RPMI7951 (cell line): ENCODE measurements around the gene SLC9A7. TPM values are rescaled to one million over a fixed set of nuclear protein-coding genes. Genes with fewer than 3 reads are reported as not detected.
A peak's percentile ranks its signal among the peaks of the same experiment; 100 is the strongest.

Experiments used
- DNase-seq: peaks from one replicate; pipeline ENCODE4 v3.0.0-alpha.2; 2012; ENCODE audit warnings: low read depth
- total RNA-seq: library from RNA; depleted of rRNA; stranded (reverse); fragments of >200 nt; shearing (Covaris generic); gene quantifications from 2 replicates; pipeline ENCODE4 v1.2.3, GENCODE V29; 2014

Gene SLC9A7
- total RNA-seq, 1 experiment from 2014 or later, result 19.6 TPM

GRCh38 chrX:46610070-46610658 is 148.8 kb downstream of the SLC9A7 start:
- no peak for DNase-seq

DNA sequence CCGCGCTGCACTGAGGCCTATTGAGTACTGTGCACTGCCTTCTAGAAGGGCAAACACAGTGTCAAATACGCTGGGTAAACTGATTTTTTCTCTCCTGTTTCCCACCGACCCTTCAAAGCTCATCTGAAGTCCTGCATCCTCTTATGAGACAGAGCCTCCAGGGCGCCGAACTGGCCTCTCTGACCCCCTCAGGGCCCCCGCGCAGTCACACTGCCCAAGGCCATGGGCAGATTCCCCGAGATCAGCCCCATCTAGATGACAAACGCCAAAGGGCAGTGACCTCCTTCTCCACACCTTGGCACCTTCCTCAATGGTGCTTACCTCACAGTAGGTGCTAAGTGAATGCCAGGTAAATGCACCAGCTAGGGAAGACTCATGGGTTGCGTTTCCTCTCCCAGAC is 151.0 kb downstream of the SLC9A7 start:
- no peak for DNase-seq

- DNase-seq, result no peak
Observed at GRCh38 chrX:46602468-46603102, 156.3 kb downstream of the SLC9A7 start.

DNA sequence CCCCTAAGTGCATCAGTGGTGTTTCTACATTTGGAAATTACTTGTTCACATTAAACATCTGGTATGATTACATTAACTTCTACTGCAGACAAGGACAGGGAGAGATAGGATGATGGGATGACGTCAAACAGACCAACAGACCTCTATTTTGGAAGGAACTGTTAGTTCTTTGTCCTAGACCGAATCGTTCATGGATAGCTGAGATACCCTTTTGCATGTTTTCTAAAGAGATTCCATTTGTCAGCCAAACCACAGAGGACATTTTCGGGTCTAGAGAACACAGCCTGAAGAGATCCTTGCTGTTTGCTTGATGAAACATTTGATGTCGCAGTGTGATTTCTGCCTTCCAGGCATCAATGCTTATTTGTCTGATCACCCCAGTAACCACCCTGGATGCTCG is 157.6 kb downstream of the SLC9A7 start:
- peak; percentile 37 for DNase-seq

- no peak for DNase-seq
Observed at GRCh38 chrX:46599051-46599560, 159.8 kb downstream of the SLC9A7 start.

GRCh38 chrX:46597771-46598170 is 161.1 kb downstream of the SLC9A7 start:
- no peak for DNase-seq

- DNase-seq, result no peak
Observed at GRCh38 chrX:46597208-46597607, 161.7 kb downstream of the SLC9A7 start.

GRCh38 chrX:46595084-46595483 is 163.8 kb downstream of the SLC9A7 start:
- DNase-seq, result no peak

GRCh38 chrX:46589977-46590723 is 168.8 kb downstream of the SLC9A7 start:
- peak; percentile 80 for DNase-seq

GRCh38 chrX:46588263-46588662 is 170.7 kb downstream of the SLC9A7 start:
- peak; percentile 59 for DNase-seq

GRCh38 chrX:46587753-46588171 is 171.2 kb downstream of the SLC9A7 start:
- DNase-seq, result no peak

GRCh38 chrX:46587158-46587557 is 171.8 kb downstream of the SLC9A7 start:
- DNase-seq, result no peak

GRCh38 chrX:46584736-46585135 is 174.2 kb downstream of the SLC9A7 start:
- DNase-seq, result no peak

- peak; percentile 49 for DNase-seq
Observed at GRCh38 chrX:46582966-46583365, 176.0 kb downstream of the SLC9A7 start.

- peak; percentile 43 for DNase-seq
Observed at GRCh38 chrX:46582325-46582724, 176.6 kb downstream of the SLC9A7 start.

DNA sequence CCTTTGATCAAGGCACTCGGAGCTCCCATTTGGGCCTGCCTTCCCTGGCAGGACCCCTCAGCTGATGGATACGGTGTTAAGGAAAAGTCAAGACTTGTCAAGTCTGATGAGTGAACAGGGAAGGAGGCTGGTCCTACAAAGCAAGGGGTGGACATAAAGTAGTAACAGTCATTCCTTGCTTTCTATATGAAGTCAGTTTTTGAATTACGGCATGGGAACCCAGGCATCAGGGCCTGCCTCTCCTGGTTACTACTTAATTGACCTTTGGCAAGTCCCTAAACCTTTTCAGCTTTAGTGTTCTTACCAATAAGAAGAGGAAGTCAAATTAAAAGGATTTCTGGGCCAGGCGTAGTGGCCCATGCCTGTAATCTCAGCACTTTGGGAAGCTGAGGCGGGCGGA is 178.3 kb downstream of the SLC9A7 start:
- DNase-seq, result no peak

GRCh38 chrX:46579250-46579649 is 179.7 kb downstream of the SLC9A7 start:
- no peak for DNase-seq

- DNase-seq, result peak; percentile 50
Observed at GRCh38 chrX:46577221-46578005, 181.5 kb downstream of the SLC9A7 start.

- DNase-seq, result no peak
Observed at GRCh38 chrX:46576458-46576857, 182.5 kb downstream of the SLC9A7 start.

- DNase-seq, result no peak
Observed at GRCh38 chrX:46575991-46576392, 182.9 kb downstream of the SLC9A7 start.

- DNase-seq, result no peak
Observed at GRCh38 chrX:46575586-46575985, 183.3 kb downstream of the SLC9A7 start.

- no peak for DNase-seq
Observed at GRCh38 chrX:46574774-46575381, 184.0 kb downstream of the SLC9A7 start.
